ENCODE measurements around the gene GLIS2.

DNA sequence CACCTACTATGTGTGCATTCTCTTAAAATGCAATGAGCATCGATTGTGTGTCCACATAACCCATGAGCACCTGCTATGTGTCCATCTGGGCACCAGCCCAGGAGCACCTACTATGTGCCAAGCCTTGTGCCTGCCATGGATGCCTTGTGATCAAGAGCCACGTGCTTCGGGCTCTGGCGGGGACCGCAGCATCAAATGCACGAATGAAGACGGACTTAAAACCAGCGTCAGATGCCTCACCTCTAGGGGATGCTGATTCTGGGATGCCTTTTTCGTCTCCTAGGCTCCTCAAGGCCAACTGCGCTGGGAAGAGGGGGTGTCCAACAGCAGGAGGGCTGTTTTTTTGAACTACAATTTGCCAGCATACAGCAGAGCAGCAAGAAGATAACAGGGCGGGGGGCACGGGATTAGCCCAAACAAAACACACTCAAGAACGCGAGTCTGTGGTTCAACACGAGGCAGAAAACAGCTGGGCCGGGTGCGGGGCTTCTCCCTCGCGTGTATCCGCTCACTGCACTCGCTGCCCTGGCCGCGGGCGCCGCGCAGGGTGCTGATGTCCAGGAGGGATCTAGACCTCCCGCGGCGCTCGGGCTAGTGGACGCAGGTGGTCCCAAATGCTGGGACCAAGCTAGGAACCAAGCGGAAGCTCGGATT is 1.2 kb upstream of the GLIS2 start:
- TF ChIP-seq, protein P1, sequence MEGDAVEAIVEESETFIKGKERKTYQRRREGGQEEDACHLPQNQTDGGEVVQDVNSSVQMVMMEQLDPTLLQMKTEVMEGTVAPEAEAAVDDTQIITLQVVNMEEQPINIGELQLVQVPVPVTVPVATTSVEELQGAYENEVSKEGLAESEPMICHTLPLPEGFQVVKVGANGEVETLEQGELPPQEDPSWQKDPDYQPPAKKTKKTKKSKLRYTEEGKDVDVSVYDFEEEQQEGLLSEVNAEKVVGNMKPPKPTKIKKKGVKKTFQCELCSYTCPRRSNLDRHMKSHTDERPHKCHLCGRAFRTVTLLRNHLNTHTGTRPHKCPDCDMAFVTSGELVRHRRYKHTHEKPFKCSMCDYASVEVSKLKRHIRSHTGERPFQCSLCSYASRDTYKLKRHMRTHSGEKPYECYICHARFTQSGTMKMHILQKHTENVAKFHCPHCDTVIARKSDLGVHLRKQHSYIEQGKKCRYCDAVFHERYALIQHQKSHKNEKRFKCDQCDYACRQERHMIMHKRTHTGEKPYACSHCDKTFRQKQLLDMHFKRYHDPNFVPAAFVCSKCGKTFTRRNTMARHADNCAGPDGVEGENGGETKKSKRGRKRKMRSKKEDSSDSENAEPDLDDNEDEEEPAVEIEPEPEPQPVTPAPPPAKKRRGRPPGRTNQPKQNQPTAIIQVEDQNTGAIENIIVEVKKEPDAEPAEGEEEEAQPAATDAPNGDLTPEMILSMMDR (IDR thresholded peaks at IDR 0.05): no peak
- no peak for TF ChIP-seq ZFX (IDR thresholded peaks at IDR 0.05; ENCODE audit: borderline replicate concordance)

Measured in 22Rv1 (cell line).